Bronchial epithelial cell (primary cell): Measurements from ENCODE around the gene FOXA3. TPM values are rescaled to one million over a fixed set of nuclear protein-coding genes. Genes with fewer than 3 reads are reported as not detected.
A peak's percentile ranks its signal among the peaks of the same experiment; 100 is the strongest.

Experiments used
- DNase-seq: peaks from one replicate; pipeline ENCODE4 v3.0.0-alpha.2; 2010; ENCODE audit warnings: low read depth
- FAIRE-seq: peaks from 2 replicates; lab custom pipeline; 2011; peaks lifted over from hg19 to GRCh38; lab: Jason Lieb, UNC
- H3K27me3 ChIP-seq: 2 replicates; pipeline ENCODE4 v1.5.1; 2011; ENCODE audit warnings: low read length; ENCODE audit not compliant: control insufficient read depth, insufficient read depth
- H3K36me3 ChIP-seq: 2 replicates; pipeline ENCODE4 v1.5.1; 2011; ENCODE audit warnings: low read length; ENCODE audit not compliant: control insufficient read depth, insufficient read depth
- H3K4me3 ChIP-seq: 2 replicates; pipeline ENCODE4 v1.5.1; 2011; ENCODE audit warnings: mild to moderate bottlenecking, low read depth, low read length, control low read depth
- CTCF ChIP-seq: IDR thresholded peaks from 2 replicates; pipeline ENCODE4 v1.5.1; 2011; ENCODE audit warnings: mild to moderate bottlenecking, moderate library complexity, low read length, control low read depth, inconsistent platforms; ENCODE audit not compliant: insufficient read depth, severe bottlenecking
- total RNA-seq: library from RNA; depleted of rRNA; stranded (reverse); fragments of >200 nt; gene quantifications from 2 replicates; pipeline ENCODE4 v1.2.1, GENCODE V29; 2014

The FOXA3 gene
- total RNA-seq, 1 donor from 2014 or later = not detected

- DNase-seq (no peak), FAIRE-seq (no peak)
- H3K4me3 ChIP-seq = no peak overlapping the region
- TF ChIP-seq CTCF = no peak
- peaks cover 34% of the 10 kb centered on the region for H3K36me3 ChIP-seq
- H3K27me3 ChIP-seq = no peaks in the 10 kb centered on the region
Observed at GRCh38 chr19:45847663-45848062, 16.5 kb upstream of the FOXA3 start.

- DNase-seq (no peak), FAIRE-seq (no peak)
Observed at GRCh38 chr19:45848922-45849321, 15.2 kb upstream of the FOXA3 start.

DNA sequence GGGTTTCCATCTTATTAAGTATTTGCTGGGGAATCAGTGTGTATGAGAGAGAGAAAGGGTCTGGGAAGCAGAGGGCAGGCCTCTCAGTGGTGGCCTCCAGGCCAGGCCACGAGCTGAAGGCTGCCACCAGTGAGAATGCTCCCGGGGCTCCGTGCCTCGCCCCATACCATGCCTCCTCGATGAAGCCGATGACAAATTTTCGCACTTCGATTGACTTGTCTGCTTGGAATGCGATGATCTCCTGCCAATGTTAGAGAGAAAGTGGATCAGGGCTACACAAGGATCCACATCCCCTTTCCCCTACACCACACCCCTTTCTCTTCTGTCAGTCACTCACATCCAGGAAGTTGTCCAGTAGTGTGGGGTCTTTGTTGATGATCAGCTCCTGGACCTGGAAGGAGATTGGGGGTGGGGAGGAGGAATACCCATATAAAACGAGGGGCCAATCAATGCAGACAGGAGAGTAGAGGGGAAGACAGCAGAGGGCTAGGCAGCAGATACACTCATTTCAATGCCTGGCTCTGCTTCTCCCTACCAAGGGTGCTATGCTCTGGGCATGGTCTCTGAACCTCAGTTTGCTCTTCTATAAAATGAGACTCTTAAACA is 11.9 kb upstream of the FOXA3 start:
- TF ChIP-seq CTCF = no peak
- H3K36me3 ChIP-seq = peaks cover 41% of the 10 kb centered on the region
- H3K4me3 ChIP-seq = no peak overlapping the region
- DNase-seq (no peak), FAIRE-seq (no peak)
- H3K27me3 ChIP-seq = no peaks in the 10 kb centered on the region

More at GRCh38 chr19:45848922-45849321, 15.2 kb upstream of the FOXA3 start:
- Histone ChIP-seq H3K36me3 (peaks cover 37% of the 10 kb centered on the region), H3K27me3 (no peaks in the 10 kb centered on the region), H3K4me3 (no peak overlapping the region)
- peak; percentile 15 for TF ChIP-seq CTCF

DNA sequence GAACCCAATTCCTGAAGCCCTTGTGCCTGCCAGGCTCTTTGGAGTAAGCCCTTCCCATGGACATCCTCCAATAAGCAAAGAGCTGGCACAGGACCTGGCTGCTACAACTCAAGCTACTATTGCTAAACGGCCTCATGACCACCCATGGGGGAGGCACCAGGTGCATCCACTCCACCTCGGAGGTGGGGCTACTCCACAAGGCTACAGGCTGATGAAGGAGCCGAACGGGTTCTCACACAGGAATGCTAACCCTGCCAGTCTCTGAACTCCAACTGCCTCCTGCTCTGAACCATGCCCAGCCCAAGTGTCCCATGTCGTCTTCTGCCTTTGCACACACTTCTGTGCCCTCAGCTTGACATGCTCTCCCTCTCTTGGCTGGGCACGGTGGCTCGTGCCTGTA is 11.1 kb upstream of the FOXA3 start:
- Histone ChIP-seq H3K4me3 (no peak overlapping the region), H3K27me3 (no peaks in the 10 kb centered on the region), H3K36me3 (peaks cover 34% of the 10 kb centered on the region)
- no peak for DNase-seq
- TF ChIP-seq CTCF = no peak
- FAIRE-seq = no peak

GRCh38 chr19:45854167-45854778 is 9.9 kb upstream of the FOXA3 start:
- H3K27me3 ChIP-seq = no peaks in the 10 kb centered on the region
- no peak for TF ChIP-seq CTCF
- no peak for FAIRE-seq
- DNase-seq = no peak
- peaks cover 23% of the 10 kb centered on the region for H3K36me3 ChIP-seq
- no peak overlapping the region for H3K4me3 ChIP-seq
